ENCODE measurements around the gene BCL11A. TPM values are rescaled to one million over a fixed set of nuclear protein-coding genes. Genes with fewer than 3 reads are reported as not detected.

BCL11A gene
- total RNA-seq, 1 experiment from 2014 or later, result 91.4 TPM

DNA sequence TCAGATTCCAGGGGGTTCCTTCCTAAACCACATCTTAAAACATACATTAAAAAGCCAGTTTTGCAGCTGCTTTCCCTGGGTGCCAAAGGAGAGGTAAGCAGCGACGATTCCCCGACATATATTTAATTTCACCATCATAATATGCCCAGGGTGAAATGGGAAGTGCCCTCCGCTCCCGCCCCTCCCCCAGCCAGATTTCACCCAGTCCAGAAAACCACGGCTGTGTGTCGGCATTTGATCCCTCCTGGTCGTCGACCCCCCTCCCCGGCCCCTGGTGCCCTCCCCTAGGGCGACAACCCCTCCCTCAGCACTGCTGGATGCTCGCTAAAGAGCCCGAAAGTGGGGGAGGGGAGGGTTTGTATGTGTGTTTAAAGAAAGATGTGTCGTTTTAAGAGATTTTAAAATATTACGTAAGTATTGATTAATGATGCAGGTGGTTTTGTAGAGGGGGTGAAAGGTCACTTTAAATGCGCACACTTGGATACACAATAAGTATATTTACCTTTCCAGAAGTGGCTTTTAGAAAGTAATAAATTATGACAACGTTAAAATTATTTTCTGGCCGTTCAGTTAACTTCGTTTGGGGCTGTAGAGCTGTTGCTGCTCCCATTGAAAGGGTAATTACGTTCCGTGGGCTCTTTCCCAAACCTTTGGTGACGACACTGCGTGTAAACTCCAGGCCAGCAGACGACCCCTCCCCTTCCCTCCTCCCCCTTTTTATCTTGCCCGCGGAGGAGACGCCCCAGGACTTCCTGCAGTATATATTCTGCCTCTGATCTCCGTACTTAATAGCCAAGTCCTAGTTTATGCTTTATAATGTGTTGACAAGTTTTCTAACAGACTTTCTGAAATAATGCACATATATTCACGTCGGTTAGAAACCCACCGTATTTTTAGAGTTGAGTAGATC lies 3.4 kb upstream of the BCL11A start:
- no peak overlapping the region for H3K4ac ChIP-seq (ENCODE audit: low read depth, low read length)
- WGBS (ENCODE audit: extremely low coverage, insufficient read length, low lambda C conversion rate), result 100% methylated on average over 2 of the region's 31 CpGs
- H3K27me3 Mint-ChIP-seq (ENCODE audit: low read depth), result peaks cover 31% of the 10 kb centered on the region

More for the DNA sequence above, 3.4 kb upstream of the BCL11A start:
- Histone ChIP-seq H4K20me1 (ENCODE audit: control insufficient read depth, insufficient read depth, insufficient read length) (no peaks in the 10 kb centered on the region), H3K79me2 (ENCODE audit: insufficient read depth, low read length) (no peaks in the 10 kb centered on the region; the same call in 1 of the 2 replicates), H2BK15ac (ENCODE audit: low read depth, low read length) (no peak overlapping the region), H3K79me1 (ENCODE audit: insufficient read depth, low read depth, low read length, poor library complexity, severe bottlenecking) (no peaks in the 10 kb centered on the region), H3T11ph (ENCODE audit: low read length) (no peak overlapping the region), H2BK120ac (ENCODE audit: low read depth, low read length, poor library complexity, severe bottlenecking) (no peak overlapping the region), H3K23ac (ENCODE audit: insufficient read length, low read depth, low read length) (no peak overlapping the region), H3K14ac (ENCODE audit: insufficient read depth, low read length) (no peak overlapping the region), H2BK20ac (ENCODE audit: low read depth, low read length, poor library complexity, severe bottlenecking) (no peak overlapping the region), H2AK5ac (ENCODE audit: insufficient read length, low read length) (no peak overlapping the region), H3K4me2 (ENCODE audit: insufficient read depth, insufficient read length, low read length) (peak overlapping the region; percentile 94), H3K9ac (ENCODE audit: extremely low read depth, insufficient read length, low read length) (no peak overlapping the region), H3K23me2 (ENCODE audit: insufficient read length, low read depth, low read length, poor library complexity, severe bottlenecking) (peaks cover 37% of the 10 kb centered on the region), H3K27ac (ENCODE audit: insufficient read length, low read depth, low read length) (no peak overlapping the region), H4K5ac (ENCODE audit: insufficient read length, low read depth, low read length) (no peak overlapping the region), H3K27me3 (ENCODE audit: insufficient read depth, low read length) (no peaks in the 10 kb centered on the region), H4K91ac (ENCODE audit: insufficient read length, low read depth, low read length) (no peak overlapping the region), H3K56ac (ENCODE audit: insufficient read length, low read depth, low read length) (no peak overlapping the region), H3K18ac (ENCODE audit: insufficient read length, low read depth, low read length) (no peak overlapping the region), H3K4me1 (ENCODE audit: insufficient read depth, low read length) (no peaks in the 10 kb centered on the region), H3K9me3 (ENCODE audit: control insufficient read depth, low read depth, low read length) (no peaks in the 10 kb centered on the region), H2AFZ (ENCODE audit: low read length) (no peak overlapping the region), H4K8ac (replicated peaks; ENCODE audit: insufficient read length, low read depth, low read length) (no peak overlapping the region), H2BK5ac (ENCODE audit: insufficient read length, low read length) (no peak overlapping the region), H2BK12ac (ENCODE audit: insufficient read length, low read depth, low read length) (no peak overlapping the region)
- Mint-ChIP-seq H3K36me3 (ENCODE audit: insufficient read depth in 1 of 3, low read depth in 3 of 3) (peaks cover 0 to 2% (median 2%) of the 10 kb centered on the region in 3 experiments; a peak in 3 of 7 replicates), H3K4me3 (peak overlapping the region; percentile 95 to 96), H3K9me3 (no peaks in the 10 kb centered on the region), H3K27ac (peak overlapping the region; percentile 17 to 84 (median 81); a peak in 4 of 7 replicates), H3K4me1 (peaks cover 25% of the 10 kb centered on the region in 2 experiments)
- no peak for DNase-seq
- TF ChIP-seq, protein P1, sequence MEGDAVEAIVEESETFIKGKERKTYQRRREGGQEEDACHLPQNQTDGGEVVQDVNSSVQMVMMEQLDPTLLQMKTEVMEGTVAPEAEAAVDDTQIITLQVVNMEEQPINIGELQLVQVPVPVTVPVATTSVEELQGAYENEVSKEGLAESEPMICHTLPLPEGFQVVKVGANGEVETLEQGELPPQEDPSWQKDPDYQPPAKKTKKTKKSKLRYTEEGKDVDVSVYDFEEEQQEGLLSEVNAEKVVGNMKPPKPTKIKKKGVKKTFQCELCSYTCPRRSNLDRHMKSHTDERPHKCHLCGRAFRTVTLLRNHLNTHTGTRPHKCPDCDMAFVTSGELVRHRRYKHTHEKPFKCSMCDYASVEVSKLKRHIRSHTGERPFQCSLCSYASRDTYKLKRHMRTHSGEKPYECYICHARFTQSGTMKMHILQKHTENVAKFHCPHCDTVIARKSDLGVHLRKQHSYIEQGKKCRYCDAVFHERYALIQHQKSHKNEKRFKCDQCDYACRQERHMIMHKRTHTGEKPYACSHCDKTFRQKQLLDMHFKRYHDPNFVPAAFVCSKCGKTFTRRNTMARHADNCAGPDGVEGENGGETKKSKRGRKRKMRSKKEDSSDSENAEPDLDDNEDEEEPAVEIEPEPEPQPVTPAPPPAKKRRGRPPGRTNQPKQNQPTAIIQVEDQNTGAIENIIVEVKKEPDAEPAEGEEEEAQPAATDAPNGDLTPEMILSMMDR (conservative IDR thresholded peaks at IDR 0.05), result no peak
